H9 (cell line): ENCODE data around the gene TMCO4. TPM values are rescaled to one million over a fixed set of nuclear protein-coding genes. Genes with fewer than 3 reads are reported as not detected.

Source experiments
- DNase-seq: peaks from one replicate; pipeline ENCODE4 v3.0.0-alpha.2; 2017
- H2AFZ ChIP-seq: one replicate; pipeline ENCODE4 v1.6.1; 2013; ENCODE audit warnings: mild to moderate bottlenecking, low read length, control low read depth, moderate library complexity
- H2AK5ac ChIP-seq: 2 replicates; pipeline ENCODE4 v1.6.1; 2013; ENCODE audit warnings: low read length, control low read depth, mixed read lengths; ENCODE audit not compliant: insufficient read length
- H2BK120ac ChIP-seq: one replicate; pipeline ENCODE4 v1.6.1; 2013; ENCODE audit warnings: low read depth, mild to moderate bottlenecking, low read length, control low read depth, inconsistent platforms; ENCODE audit not compliant: poor library complexity, severe bottlenecking
- H2BK12ac ChIP-seq: 2 replicates; pipeline ENCODE4 v1.6.1; 2013; ENCODE audit warnings: low read length, control low read depth, mixed read lengths, low read depth; ENCODE audit not compliant: insufficient read length
- H2BK15ac ChIP-seq: 2 replicates; pipeline ENCODE4 v1.6.1; 2013; ENCODE audit warnings: low read depth, low read length, control low read depth
- H2BK20ac ChIP-seq: one replicate; pipeline ENCODE4 v1.6.1; 2013; ENCODE audit warnings: low read depth, mild to moderate bottlenecking, low read length, control low read depth, inconsistent platforms; ENCODE audit not compliant: poor library complexity, severe bottlenecking
- H2BK5ac ChIP-seq: 2 replicates; pipeline ENCODE4 v1.6.1; 2013; ENCODE audit warnings: low read length, control low read depth, mixed read lengths; ENCODE audit not compliant: insufficient read length
- H3K14ac ChIP-seq: 2 replicates; pipeline ENCODE4 v1.6.1; 2013; ENCODE audit warnings: low read length, control low read depth; ENCODE audit not compliant: insufficient read depth
- H3K18ac ChIP-seq: 2 replicates; pipeline ENCODE4 v1.6.1; 2013; ENCODE audit warnings: low read depth, mild to moderate bottlenecking, mixed read lengths, low read length, control low read depth; ENCODE audit not compliant: insufficient read length
- H3K23ac ChIP-seq: 2 replicates; pipeline ENCODE4 v1.6.1; 2013; ENCODE audit warnings: low read length, control low read depth, mixed read lengths, low read depth; ENCODE audit not compliant: insufficient read length
- H3K23me2 ChIP-seq: 2 replicates; pipeline ENCODE4 v1.6.1; 2013; ENCODE audit warnings: low read depth, mild to moderate bottlenecking, mixed read lengths, low read length, control low read depth; ENCODE audit not compliant: insufficient read length, poor library complexity, severe bottlenecking
- H3K27ac ChIP-seq: 2 replicates; pipeline ENCODE4 v1.5.1; 2013; ENCODE audit warnings: low read length, control low read depth, mixed read lengths, low read depth; ENCODE audit not compliant: insufficient read length
- H3K27me3 ChIP-seq: 2 replicates; pipeline ENCODE4 v1.6.1; 2013; ENCODE audit warnings: low read length, control low read depth, inconsistent platforms; ENCODE audit not compliant: insufficient read depth
- H3K4ac ChIP-seq: 2 replicates; pipeline ENCODE4 v1.6.1; 2013; ENCODE audit warnings: low read depth, mild to moderate bottlenecking, control low read depth, inconsistent platforms, low read length, moderate library complexity
- H3K4me1 ChIP-seq: 2 replicates; pipeline ENCODE4 v1.6.1; 2013; ENCODE audit warnings: low read length, control low read depth, inconsistent platforms; ENCODE audit not compliant: insufficient read depth
- H3K4me2 ChIP-seq: 2 replicates; pipeline ENCODE4 v1.6.1; 2013; ENCODE audit warnings: low read length, control low read depth, mixed read lengths; ENCODE audit not compliant: insufficient read length, insufficient read depth
- H3K56ac ChIP-seq: 2 replicates; pipeline ENCODE4 v1.6.1; 2013; ENCODE audit warnings: low read depth, mild to moderate bottlenecking, mixed read lengths, low read length, control low read depth; ENCODE audit not compliant: insufficient read length
- H3K79me1 ChIP-seq: 2 replicates; pipeline ENCODE4 v1.6.1; 2013; ENCODE audit warnings: low read depth, mild to moderate bottlenecking, moderate library complexity, low read length, control low read depth, inconsistent platforms; ENCODE audit not compliant: insufficient read depth, poor library complexity, severe bottlenecking
- H3K79me2 ChIP-seq: 2 replicates; pipeline ENCODE4 v1.6.1; 2013; ENCODE audit warnings: low read length, control low read depth, inconsistent platforms; ENCODE audit not compliant: insufficient read depth
- H3K9ac ChIP-seq: 2 replicates; pipeline ENCODE4 v1.6.1; 2013; ENCODE audit warnings: low read length, control low read depth, mixed read lengths; ENCODE audit not compliant: insufficient read length; ENCODE audit errors: extremely low read depth
- H3K9me3 ChIP-seq: one replicate; pipeline ENCODE4 v1.6.1; 2013; ENCODE audit warnings: low read depth, low read length, inconsistent platforms; ENCODE audit not compliant: control insufficient read depth
- H3T11ph ChIP-seq: one replicate; pipeline ENCODE4 v1.6.1; 2013; ENCODE audit warnings: mild to moderate bottlenecking, low read length, control low read depth, inconsistent platforms
- H4K20me1 ChIP-seq: one replicate; pipeline ENCODE4 v1.6.1; 2013; ENCODE audit not compliant: control insufficient read depth, insufficient read length, insufficient read depth
- H4K5ac ChIP-seq: 2 replicates; pipeline ENCODE4 v1.6.1; 2013; ENCODE audit warnings: low read depth, mild to moderate bottlenecking, mixed read lengths, low read length, control low read depth; ENCODE audit not compliant: insufficient read length
- H4K8ac ChIP-seq: replicated peaks from 2 replicates; pipeline ENCODE4 v1.6.1; 2013; ENCODE audit warnings: low read length, control low read depth, mixed read lengths, low read depth; ENCODE audit not compliant: insufficient read length
- H4K91ac ChIP-seq: 2 replicates; pipeline ENCODE4 v1.6.1; 2013; ENCODE audit warnings: low read depth, mild to moderate bottlenecking, moderate library complexity, mixed read lengths, low read length, control low read depth; ENCODE audit not compliant: insufficient read length
- H3K27ac Mint-ChIP-seq, 3 experiments: 2 replicates in 2 of 3; 3 replicates in 1 of 3; pipeline ENCODE4 v1.8.0; 2020 to 2021; ENCODE audit warnings: mixed read lengths in 3 of 3, mild to moderate bottlenecking in 1 of 3, moderate library complexity in 1 of 3
- H3K27me3 Mint-ChIP-seq: 2 replicates; pipeline ENCODE4 v1.8.0; 2021; ENCODE audit warnings: low read depth, mild to moderate bottlenecking, moderate library complexity, mixed read lengths
- H3K36me3 Mint-ChIP-seq, 3 experiments: 2 replicates in 2 of 3; 3 replicates in 1 of 3; pipeline ENCODE4 v1.8.0; 2020 to 2021; ENCODE audit warnings: low read depth in 3 of 3, mixed read lengths in 3 of 3; ENCODE audit not compliant: insufficient read depth in 1 of 3
- H3K4me1 Mint-ChIP-seq, 2 experiments: 2 replicates each; pipeline ENCODE4 v1.8.0; 2020; ENCODE audit warnings: mixed read lengths in 2 of 2
- H3K4me3 Mint-ChIP-seq, 2 experiments: 2 replicates in 1 of 2; 3 replicates in 1 of 2; pipeline ENCODE4 v1.8.0; 2020 to 2021; ENCODE audit warnings: mild to moderate bottlenecking in 2 of 2, mixed read lengths in 2 of 2, moderate library complexity in 1 of 2
- H3K9me3 Mint-ChIP-seq, 2 experiments: 2 replicates in 1 of 2; 3 replicates in 1 of 2; pipeline ENCODE4 v1.8.0; 2020; ENCODE audit warnings: mild to moderate bottlenecking in 2 of 2, mixed read lengths in 2 of 2, moderate library complexity in 1 of 2
- CTCF ChIP-seq: fragments of 200-600 bp; sonication (generic); conservative IDR thresholded peaks from 3 replicates; pipeline ENCODE4 v1.8.0; 2021; ENCODE audit warnings: antibody characterized with exemption, mild to moderate bottlenecking
- WGBS: extraction: QIAGEN DNeasy Blood & Tissue Kit; methylation state at CpG from one replicate; pipeline ENCODE4 v1.1.7; 2013; ENCODE audit warnings: missing lambda C conversion rate, low lambda C conversion rate, mixed read lengths; ENCODE audit not compliant: insufficient read length; ENCODE audit errors: extremely low coverage; 5-methylcytosine and 5-hydroxymethylcytosine counted together
- total RNA-seq: library from RNA; stranded (reverse); gene quantifications from 2 replicates; pipeline ENCODE4 v1.2.1, GENCODE V29; 2021

Gene TMCO4
- total RNA-seq, 1 experiment from 2014 or later: 4.0 TPM

DNA sequence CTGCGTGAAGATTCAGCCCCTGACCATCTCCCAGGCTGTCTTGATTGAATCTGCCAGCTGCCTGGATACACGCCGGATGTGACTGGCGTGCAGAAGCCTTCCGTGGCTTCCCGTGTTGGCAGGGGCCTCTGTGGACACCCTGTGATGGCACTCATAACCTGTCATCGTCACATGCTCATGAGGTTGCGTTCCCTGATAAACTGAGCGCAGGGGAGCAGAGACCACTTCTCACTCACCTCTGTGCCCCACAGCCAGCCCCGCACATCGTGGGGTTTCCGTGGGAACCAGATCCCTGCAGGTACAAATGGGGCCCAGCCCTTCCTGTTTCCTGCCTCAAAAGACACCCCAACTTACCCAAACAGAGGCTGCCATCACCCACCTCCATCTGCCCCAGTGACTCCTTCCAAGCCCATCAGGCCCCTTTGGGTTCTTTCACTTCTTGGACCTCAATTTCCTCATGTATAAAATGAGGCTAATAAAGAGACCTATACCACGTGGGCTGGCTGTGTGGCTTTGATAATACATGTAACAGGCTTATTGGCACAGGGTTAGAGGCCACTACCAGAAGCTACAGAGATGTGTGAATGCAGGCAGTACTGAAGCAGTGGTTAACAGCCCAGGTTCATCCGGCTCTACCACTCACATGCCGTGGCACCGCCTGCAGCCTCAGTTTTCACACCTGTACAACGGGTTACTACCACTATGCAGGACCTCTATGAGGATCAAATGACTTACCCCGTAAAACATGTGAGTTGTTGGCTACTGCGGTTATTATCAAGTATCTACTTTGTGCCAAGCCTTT is 111.5 kb downstream of the TMCO4 start:
- H4K5ac ChIP-seq: no peak overlapping the region
- H3K9me3 Mint-ChIP-seq: peaks cover 0 to 4% of the 10 kb centered on the region in 2 experiments; a peak in 2 of 5 replicates

More for the DNA sequence above, 111.5 kb downstream of the TMCO4 start:
- DNase-seq: no peak
- Mint-ChIP-seq H3K27me3 (peaks cover 8% of the 10 kb centered on the region), H3K4me3 (no peak overlapping the region; a peak in 1 of 5 replicates), H3K36me3 (peaks cover 0 to 4% (median 0%) of the 10 kb centered on the region in 3 experiments; a peak in 2 of 7 replicates), H3K4me1 (peaks cover 21 to 35% of the 10 kb centered on the region in 2 experiments), H3K27ac (peak overlapping the region in 2 of 3 experiments; percentile 55 to 81; a peak in 4 of 7 replicates)
- Histone ChIP-seq H4K8ac (no peak overlapping the region), H3K27ac (no peak overlapping the region), H4K20me1 (no peaks in the 10 kb centered on the region), H4K91ac (no peak overlapping the region), H3K4me1 (no peaks in the 10 kb centered on the region; the same call in 1 of the 2 replicates), H3K9me3 (no peaks in the 10 kb centered on the region), H2BK5ac (no peak overlapping the region), H2BK12ac (no peak overlapping the region), H3K14ac (no peak overlapping the region), H3K27me3 (no peaks in the 10 kb centered on the region), H2BK20ac (no peak overlapping the region), H2BK120ac (no peak overlapping the region), H2AK5ac (no peak overlapping the region), H3K79me1 (no peaks in the 10 kb centered on the region), H3K23ac (no peak overlapping the region), H3K4ac (no peak overlapping the region), H3K56ac (no peak overlapping the region), H3K4me2 (no peak overlapping the region), H3K23me2 (no peaks in the 10 kb centered on the region), H2AFZ (no peak overlapping the region), H3K18ac (no peak overlapping the region), H3K79me2 (no peaks in the 10 kb centered on the region), H2BK15ac (no peak overlapping the region), H3K9ac (no peak overlapping the region), H3T11ph (no peak overlapping the region)
- no CpG with 5 or more reads among the region's 19 CpGs for WGBS
- TF ChIP-seq CTCF: no peak
